Right lobe of liver (tissue), 4 donors: Measurements from ENCODE around the gene PTAR1.

Experiments used
- POLR2A ChIP-seq: fragments of 450-650 bp; IDR thresholded peaks from one replicate; pipeline ENCODE4 v1.6.1; 2017; ENCODE audit warnings: antibody characterized with exemption, mild to moderate bottlenecking
- TF ChIP-seq, protein P1 (sequence below), 4 donors: fragments of 200-600 bp in 3 of 4; fragments of 450-650 bp in 1 of 4; IDR thresholded peaks; one replicate each; pipeline versions ENCODE4 v1.5.1 to v1.8.0; 2016 to 2022; ENCODE audit warnings: antibody characterized with exemption in 4 of 4, mild to moderate bottlenecking in 2 of 4
- donor health status: DM: no; HTN: no; CAD: no.
- donor health status: DM: no; HTN: no; CAD: no.
- donor health status: DM: no; HTN: yes; CAD: no.

DNA sequence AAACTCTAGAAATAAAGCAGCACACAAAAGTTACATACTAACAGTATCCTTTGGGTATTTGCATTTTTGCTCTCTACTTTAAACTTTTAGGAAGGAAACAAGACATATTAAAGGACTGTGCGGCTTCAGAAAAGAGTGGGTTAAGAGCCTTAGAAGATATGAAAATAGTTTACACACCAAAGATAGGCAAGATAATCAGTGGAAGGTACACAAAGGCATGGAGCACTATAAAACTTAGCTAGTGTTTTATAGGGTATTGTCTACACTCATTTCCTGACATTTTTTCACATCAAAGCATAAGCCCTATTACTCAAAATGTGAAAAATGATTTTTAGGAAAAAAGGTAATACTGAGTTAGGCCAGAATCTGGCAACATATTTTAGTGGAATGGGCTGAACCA lies 44.0 kb downstream of the PTAR1 start:
- TF ChIP-seq, protein P1, sequence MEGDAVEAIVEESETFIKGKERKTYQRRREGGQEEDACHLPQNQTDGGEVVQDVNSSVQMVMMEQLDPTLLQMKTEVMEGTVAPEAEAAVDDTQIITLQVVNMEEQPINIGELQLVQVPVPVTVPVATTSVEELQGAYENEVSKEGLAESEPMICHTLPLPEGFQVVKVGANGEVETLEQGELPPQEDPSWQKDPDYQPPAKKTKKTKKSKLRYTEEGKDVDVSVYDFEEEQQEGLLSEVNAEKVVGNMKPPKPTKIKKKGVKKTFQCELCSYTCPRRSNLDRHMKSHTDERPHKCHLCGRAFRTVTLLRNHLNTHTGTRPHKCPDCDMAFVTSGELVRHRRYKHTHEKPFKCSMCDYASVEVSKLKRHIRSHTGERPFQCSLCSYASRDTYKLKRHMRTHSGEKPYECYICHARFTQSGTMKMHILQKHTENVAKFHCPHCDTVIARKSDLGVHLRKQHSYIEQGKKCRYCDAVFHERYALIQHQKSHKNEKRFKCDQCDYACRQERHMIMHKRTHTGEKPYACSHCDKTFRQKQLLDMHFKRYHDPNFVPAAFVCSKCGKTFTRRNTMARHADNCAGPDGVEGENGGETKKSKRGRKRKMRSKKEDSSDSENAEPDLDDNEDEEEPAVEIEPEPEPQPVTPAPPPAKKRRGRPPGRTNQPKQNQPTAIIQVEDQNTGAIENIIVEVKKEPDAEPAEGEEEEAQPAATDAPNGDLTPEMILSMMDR (IDR thresholded peaks at IDR 0.05) = no peak
- TF ChIP-seq POLR2A = no peak
